HepG2 (cell line): Measurements from ENCODE around the gene CAMK1D. TPM values are rescaled to one million over a fixed set of nuclear protein-coding genes. Genes with fewer than 3 reads are reported as not detected.
A peak's percentile ranks its signal among the peaks of the same experiment; 100 is the strongest.

ENCODE experiments used
- ATAC-seq: fragments of 200-7000 bp; cut with Tn5 transposase; 3 replicates; pipeline ENCODE4 v1.9.1; 2020; ENCODE audit warnings: mild to moderate bottlenecking, moderate library complexity
- BruUV-seq: library from RNA; stranded (reverse); fragments of 400-500 nt; replicated peaks from 2 replicates; lab custom pipeline; 2021; lab: Mats Ljungman, UMichigan
- CTCF ChIA-PET: fragments of 300-600 bp; formaldehyde crosslinking; extraction: SDS; loops from one replicate; lab custom pipeline; 2021; ENCODE audit warnings: low total read pairs, inconsistent platforms, low intra/inter-chr PET ratio; lab: Yijun Ruan, JAX
- POLR2A ChIA-PET: fragments of 350-600 bp; sonication (Branson Sonifier 250); formaldehyde crosslinking; loops from one replicate; lab custom pipeline; 2020; ENCODE audit warnings: antibody characterized with exemption, inconsistent platforms; lab: Yijun Ruan, JAX
- DNase-seq: peaks from one replicate; pipeline ENCODE4 v3.0.0-alpha.2; 2015; ENCODE audit warnings: low spot score
- FAIRE-seq: peaks from 3 replicates; lab custom pipeline; 2011; peaks lifted over from hg19 to GRCh38; lab: Jason Lieb, UNC
- H2AFZ ChIP-seq: one replicate; pipeline ENCODE4 v1.6.1; 2011; ENCODE audit warnings: low read length, inconsistent platforms
- H3K27ac ChIP-seq: fragments of 300-600 bp; 3 replicates; pipeline ENCODE4 v1.8.0; 2011; ENCODE audit warnings: mixed run types, mild to moderate bottlenecking, mixed read lengths, low read length, inconsistent platforms; ENCODE audit not compliant: insufficient read depth; ENCODE audit errors: extremely low read length
- H3K27me3 ChIP-seq, 2 experiments: fragments of 200-600 bp in 1 of 2; 2 replicates in 1 of 2; 3 replicates in 1 of 2; pipeline versions ENCODE4 v1.6.0 to v1.8.0; 2011; ENCODE audit warnings: low read length in 2 of 2, mild to moderate bottlenecking in 2 of 2, moderate library complexity in 2 of 2, inconsistent platforms in 1 of 2; ENCODE audit not compliant: insufficient read depth in 2 of 2, control insufficient read depth in 1 of 2
- H3K36me3 ChIP-seq, 2 experiments: fragments of 200-600 bp in 1 of 2; replicated peaks in 1 of 2; 2 replicates in 1 of 2; 3 replicates in 1 of 2; pipeline versions ENCODE4 v1.5.1 to v1.8.0; 2011; ENCODE audit warnings: low read length in 2 of 2, inconsistent platforms in 1 of 2; ENCODE audit not compliant: insufficient read depth in 2 of 2, control insufficient read depth in 1 of 2
- H3K4me1 ChIP-seq: 2 replicates; pipeline ENCODE4 v1.5.1; 2012; ENCODE audit warnings: low read length, inconsistent platforms; ENCODE audit not compliant: insufficient read depth
- H3K4me2 ChIP-seq: 2 replicates; pipeline ENCODE4 v1.6.0; 2011; ENCODE audit warnings: low read depth, low read length, inconsistent platforms
- H3K4me3 ChIP-seq, 3 experiments: fragments of 200-600 bp in 1 of 3; sonication (generic), shearing (Covaris generic) in 1 of 3; replicated peaks in 1 of 3; 2 replicates each; pipeline ENCODE4 v1.5.1; 2011 to 2016; ENCODE audit warnings: low read length in 3 of 3, inconsistent platforms in 2 of 3, low read depth in 2 of 3, mild to moderate bottlenecking in 2 of 3, control low read depth in 1 of 3, mixed read lengths in 1 of 3; ENCODE audit not compliant: insufficient read depth in 1 of 3
- H3K79me2 ChIP-seq: one replicate; pipeline ENCODE4 v1.6.1; 2011; ENCODE audit warnings: low read length, inconsistent platforms; ENCODE audit not compliant: insufficient read depth
- H3K9ac ChIP-seq: 2 replicates; pipeline ENCODE4 v1.6.0; 2011; ENCODE audit warnings: mild to moderate bottlenecking, low read depth, low read length, inconsistent platforms; ENCODE audit not compliant: insufficient read depth
- H3K9me3 ChIP-seq: 2 replicates; pipeline ENCODE4 v1.5.1; 2012; ENCODE audit warnings: mild to moderate bottlenecking, low read length
- H4K20me1 ChIP-seq: 2 replicates; pipeline ENCODE4 v1.6.0; 2011; ENCODE audit warnings: inconsistent platforms, mild to moderate bottlenecking, low read length, moderate library complexity; ENCODE audit not compliant: insufficient read depth
- BORCS8-MEF2B ChIP-seq: sonication (generic); formaldehyde crosslinking; IDR thresholded peaks from 2 replicates; pipeline ENCODE4 v1.8.0; 2022; ENCODE audit warnings: mild to moderate bottlenecking, missing genetic modification reagents
- CEBPB ChIP-seq: IDR thresholded peaks from 2 replicates; pipeline ENCODE4 v1.6.1; 2011; ENCODE audit warnings: low read depth, low read length, improper control_type of control experiment, borderline replicate concordance
- CEBPG ChIP-seq: IDR thresholded peaks from 2 replicates; pipeline ENCODE4 v1.6.1; 2016
- HOXA3 ChIP-seq: sonication (generic); formaldehyde crosslinking; IDR thresholded peaks from 2 replicates; pipeline ENCODE4 v1.5.0; 2020; ENCODE audit warnings: missing genetic modification reagents
- KAT2B ChIP-seq: fragments of 150-350 bp; IDR thresholded peaks from 2 replicates; pipeline ENCODE4 v1.6.1; 2014; ENCODE audit warnings: low read depth, low read length, borderline replicate concordance
- ZNF629 ChIP-seq: sonication (generic); formaldehyde crosslinking; conservative IDR thresholded peaks from 2 replicates; pipeline ENCODE4 v1.5.0; 2020; ENCODE audit warnings: missing genetic modification reagents
- WGBS: methylation state at CpG from one replicate; pipeline ENCODE4 v1.1.6; 2017; ENCODE audit warnings: low lambda C conversion rate; 5-methylcytosine and 5-hydroxymethylcytosine counted together
- in situ Hi-C: cut with HindIII; loops from 2 replicates; pipeline ENCODE4 v1.10.0; 2017; ENCODE audit warnings: low pct_unique_long_range_greater_than_20kb; ENCODE audit not compliant: extremely low pct_ligation_motif_present
- intact Hi-C: fragments of 100-400 bp; cut with micrococcal nuclease; formaldehyde crosslinking; loops from one replicate; pipeline ENCODE4 v1.10.0; 2022; ENCODE audit not compliant: unreplicated experiment
- polyA plus RNA-seq, 8 experiments: library from polyadenylated mRNA; depleted of rRNA in 3 of 8; stranded (reverse) in 7 of 8; unstranded in 1 of 8; fragments of >200 nt; fragmentation: Illumina TruSeq in 4 of 8; extraction: Trizol in 4 of 8; gene quantifications; 2 replicates each; pipeline versions ENCODE4 v1.2.1 to v1.2.3, GENCODE V29; 2011 to 2016; ENCODE audit warnings: low read depth in 4 of 8, missing spikeins in 1 of 8, mixed read lengths in 1 of 8; ENCODE audit not compliant: insufficient read depth in 1 of 8
- total RNA-seq, 5 experiments: library from RNA; depleted of rRNA; stranded (reverse); fragments of >200 nt; fragmentation: Illumina TruSeq; extraction: Trizol; gene quantifications; 2 replicates each; pipeline ENCODE4 v1.2.3, GENCODE V29; 2016; ENCODE audit warnings: low read depth in 1 of 5

The CAMK1D gene
- total and polyA plus RNA-seq, 2 of the 13 experiments (the other 11 are each of a cell fraction or from before 2014, with no cell fraction given): under 0.01 TPM; not detected in 1

DNA sequence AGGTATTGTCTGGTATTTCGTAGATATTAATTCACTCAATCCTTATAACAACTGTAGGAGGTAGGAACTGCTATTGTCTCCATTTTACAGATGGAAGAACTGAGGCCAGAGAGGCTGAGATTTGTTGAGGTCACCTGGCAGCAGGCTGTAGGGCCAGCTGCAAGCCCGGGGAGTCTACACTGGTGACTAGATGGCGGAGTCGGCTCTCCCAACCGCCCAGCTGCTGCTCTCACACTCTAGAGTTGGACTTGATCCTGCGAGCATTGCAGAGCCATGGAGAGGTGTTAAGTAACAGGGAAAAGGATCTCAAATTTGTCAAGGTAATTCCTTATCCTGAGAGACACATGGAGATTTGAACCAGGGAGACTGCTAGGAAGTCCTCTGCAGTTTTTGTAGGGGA is 124.1 kb downstream of the CAMK1D start:
- Histone ChIP-seq H3K9me3 (no peaks in the 10 kb centered on the region), H3K4me2 (no peak overlapping the region), H3K27ac (no peak overlapping the region), H2AFZ (no peak overlapping the region), H3K79me2 (no peaks in the 10 kb centered on the region), H3K4me3 (no peak overlapping the region), H4K20me1 (no peaks in the 10 kb centered on the region), H3K27me3 (peaks cover 0 to 9% of the 10 kb centered on the region in 2 experiments; a peak in 1 of 5 replicates), H3K4me1 (peaks cover 11% of the 10 kb centered on the region), H3K36me3 (no peaks in the 10 kb centered on the region), H3K9ac (no peak overlapping the region)
- POLR2A ChIA-PET: no interaction called here
- ATAC-seq (no peak), FAIRE-seq (no peak), DNase-seq (no peak)
- 56% methylated on average over 4 of the region's 6 CpGs for WGBS
- intact Hi-C loops (no loop called here), in situ Hi-C loops (no loop called here)
- no peak for TF ChIP-seq HOXA3 (CRISPR knock-in tag)
- TF ChIP-seq ZNF629 (CRISPR knock-in tag): 0 out of 2 replicates have a peak, but pooled peaks have one; percentile 20
- TF ChIP-seq KAT2B: no peak
- BruUV-seq: no TSS peak
- CTCF ChIA-PET: no interaction called here

DNA sequence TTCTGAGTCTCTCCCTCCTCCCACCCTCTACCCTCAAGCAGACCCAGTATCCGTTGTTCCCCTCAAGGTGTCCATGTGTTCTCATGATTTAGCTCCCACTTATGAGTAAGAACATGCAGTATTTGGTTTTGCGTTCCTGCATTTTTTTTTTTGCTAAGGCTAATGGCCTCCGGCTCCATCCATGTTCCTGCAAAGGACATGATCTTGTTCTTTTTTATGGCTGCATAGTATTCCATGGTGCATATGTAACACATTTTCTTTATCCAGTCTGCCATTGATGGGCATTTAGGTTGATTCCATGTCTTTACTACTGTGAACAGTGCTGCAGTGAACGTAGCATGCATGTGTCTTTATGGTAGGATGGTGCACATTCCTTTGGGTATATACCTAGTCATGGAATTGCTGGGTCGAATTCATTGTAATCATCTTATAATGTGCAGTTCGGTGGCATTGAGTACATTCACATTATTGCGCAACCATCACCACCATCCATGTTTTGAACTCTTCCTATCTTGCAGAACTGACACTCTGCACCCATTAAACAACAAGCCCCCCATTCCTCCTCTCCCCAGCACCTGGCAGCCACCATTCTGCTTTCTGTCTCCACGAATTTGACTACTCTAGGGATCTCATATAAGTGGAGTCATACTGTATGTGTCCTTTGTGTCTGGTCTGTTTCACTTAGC is 125.5 kb downstream of the CAMK1D start:
- BruUV-seq: no TSS peak
- WGBS: 53% methylated on average over 8 of the region's 8 CpGs
- H3K4me3 ChIP-seq: no peak overlapping the region
- CTCF ChIA-PET: no interaction called here
- H3K9ac ChIP-seq: no peak overlapping the region
- TF ChIP-seq CEBPG (CRISPR knock-in tag) (peak; percentile 51), CEBPB (peak; percentile 94), BORCS8-MEF2B (no peak)
- TF ChIP-seq, all 625 proteins: peak for 2
- POLR2A ChIA-PET: no interaction called here
- ATAC-seq (no peak), DNase-seq (no peak), FAIRE-seq (no peak)
- intact Hi-C loops: no loop called here
- Histone ChIP-seq H3K27me3 (no peaks in the 10 kb centered on the region), H2AFZ (no peak overlapping the region), H3K79me2 (no peaks in the 10 kb centered on the region), H3K4me1 (peaks cover 11% of the 10 kb centered on the region), H3K27ac (no peak overlapping the region), H3K36me3 (no peaks in the 10 kb centered on the region), H3K9me3 (no peaks in the 10 kb centered on the region), H3K4me2 (no peak overlapping the region), H4K20me1 (no peaks in the 10 kb centered on the region)
- in situ Hi-C loops: no loop called here
